Neuron (in vitro differentiated cells): Measurements from ENCODE around the gene TSPAN17.

Experiments used
- H2AFZ ChIP-seq: one replicate; pipeline ENCODE4 v1.6.1; 2013; ENCODE audit warnings: low read depth, mild to moderate bottlenecking, inconsistent platforms, low read length, moderate library complexity
- H3K27me3 ChIP-seq: one replicate; pipeline ENCODE4 v1.6.1; 2013; ENCODE audit warnings: low read length; ENCODE audit not compliant: insufficient read depth
- H3K36me3 ChIP-seq: one replicate; pipeline ENCODE4 v1.6.1; 2013; ENCODE audit warnings: low read length; ENCODE audit not compliant: insufficient read depth
- H3K4me1 ChIP-seq: one replicate; pipeline ENCODE4 v1.6.1; 2013; ENCODE audit warnings: low read length; ENCODE audit not compliant: insufficient read depth
- H3K4me3 ChIP-seq: 2 replicates; pipeline ENCODE4 v1.5.1; 2013; ENCODE audit warnings: mild to moderate bottlenecking, low read length, moderate library complexity
- H3K9me3 ChIP-seq: one replicate; pipeline ENCODE4 v1.6.1; 2013; ENCODE audit warnings: low read length

TSPAN17 gene

DNA sequence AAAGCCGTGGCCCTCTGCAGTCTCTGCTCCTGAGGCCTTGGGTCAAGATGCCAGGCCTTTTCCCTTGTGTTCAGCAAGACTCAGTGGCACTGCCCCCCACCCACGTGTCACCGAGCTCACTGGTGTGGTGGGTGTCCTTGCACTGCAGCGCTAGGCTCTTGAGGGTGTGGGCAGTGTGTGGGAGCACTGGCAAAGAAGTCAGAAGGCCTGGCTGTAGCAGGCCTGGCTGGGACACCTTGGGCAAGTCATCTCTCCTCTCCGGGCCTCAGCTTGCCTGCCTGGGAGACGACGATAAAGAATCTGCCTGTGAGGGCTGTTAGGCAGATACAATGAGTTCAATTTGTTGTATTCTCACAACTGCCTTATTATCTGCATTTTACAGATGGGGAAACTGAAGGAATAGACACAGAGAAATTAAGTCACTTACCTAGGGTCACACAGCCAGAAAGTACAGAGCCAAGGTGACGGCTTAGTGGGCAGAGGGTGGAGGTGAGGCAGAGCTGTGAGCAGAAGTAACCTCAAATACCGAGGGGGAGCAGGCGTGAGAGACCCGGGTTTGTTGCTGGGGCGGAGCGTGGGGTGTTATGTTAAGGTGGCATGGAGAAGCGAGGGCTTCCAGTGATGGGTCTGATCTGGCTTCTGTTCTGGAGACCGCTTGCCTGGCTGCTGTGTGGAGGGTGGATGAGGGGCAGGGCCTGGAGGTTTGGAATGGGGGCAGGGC, 1.4 kb downstream of the TSPAN17 start:
- peaks cover 10% of the 10 kb centered on the region for H3K36me3 ChIP-seq
- peaks cover 8% of the 10 kb centered on the region for H3K4me1 ChIP-seq
- peak overlapping the region; percentile 94 for H3K4me3 ChIP-seq
- peaks cover 14% of the 10 kb centered on the region for H3K27me3 ChIP-seq
- H2AFZ ChIP-seq = no peak overlapping the region
- H3K9me3 ChIP-seq = no peaks in the 10 kb centered on the region

DNA sequence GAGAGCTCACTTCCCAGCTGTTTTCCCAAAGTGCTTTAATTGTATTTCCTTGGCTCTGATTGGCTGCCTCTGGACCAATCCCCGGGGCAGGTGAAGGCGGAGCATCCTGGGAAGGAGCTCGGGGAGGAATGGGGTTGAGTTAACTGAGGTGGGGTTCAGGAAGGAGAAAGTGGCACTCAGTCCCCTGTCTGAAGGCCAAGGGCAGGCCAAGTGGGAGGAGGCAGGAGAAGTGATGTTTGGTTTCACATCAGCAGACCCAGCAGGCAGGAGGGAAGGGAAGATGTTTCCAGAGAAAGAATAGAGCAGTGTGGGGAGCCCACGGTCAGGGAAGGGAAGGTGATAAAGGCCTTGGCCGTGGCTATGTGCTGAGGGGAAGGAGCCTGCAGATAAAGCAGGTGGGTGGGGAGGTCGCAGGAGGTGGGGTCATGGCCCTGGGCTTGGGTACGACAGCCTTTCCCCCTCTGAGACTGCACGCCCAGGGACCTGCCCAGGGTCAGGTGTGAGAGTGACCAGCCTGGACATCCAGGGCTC, 3.1 kb downstream of the TSPAN17 start:
- no peak overlapping the region for H2AFZ ChIP-seq
- peaks cover 8% of the 10 kb centered on the region for H3K4me1 ChIP-seq
- H3K27me3 ChIP-seq = peaks cover 2% of the 10 kb centered on the region
- H3K9me3 ChIP-seq = no peaks in the 10 kb centered on the region
- no peak overlapping the region for H3K4me3 ChIP-seq
- H3K36me3 ChIP-seq = peaks cover 17% of the 10 kb centered on the region

- Histone ChIP-seq H2AFZ (no peak overlapping the region), H3K36me3 (peaks cover 17% of the 10 kb centered on the region), H3K4me3 (no peak overlapping the region), H3K4me1 (peaks cover 8% of the 10 kb centered on the region), H3K9me3 (no peaks in the 10 kb centered on the region), H3K27me3 (no peaks in the 10 kb centered on the region)
Observed at GRCh38 chr5:176651472-176651980, 4.2 kb downstream of the TSPAN17 start.

DNA sequence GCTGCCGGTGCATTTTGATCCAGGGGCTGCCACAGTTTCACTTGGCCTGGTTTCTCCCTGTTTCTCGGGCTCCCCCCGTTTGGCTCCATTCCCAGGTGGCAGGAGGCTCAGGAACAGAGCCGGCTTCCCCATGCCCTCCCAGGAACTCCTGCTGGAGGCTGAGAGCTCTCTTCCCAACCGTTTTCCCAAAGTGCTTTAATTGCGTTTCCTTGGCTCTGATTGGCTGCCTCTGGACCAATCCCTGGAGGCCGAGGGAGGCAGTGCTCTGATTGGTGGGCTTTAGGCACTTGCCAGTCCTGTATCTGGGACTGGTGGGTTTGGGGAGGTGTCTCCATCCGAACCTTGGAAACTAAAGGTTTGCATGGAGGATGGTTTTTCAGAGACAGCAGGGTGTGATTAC, 4.9 kb downstream of the TSPAN17 start:
- Histone ChIP-seq H3K4me1 (peaks cover 8% of the 10 kb centered on the region), H2AFZ (no peak overlapping the region), H3K27me3 (no peaks in the 10 kb centered on the region), H3K9me3 (no peaks in the 10 kb centered on the region), H3K4me3 (no peak overlapping the region), H3K36me3 (peaks cover 17% of the 10 kb centered on the region)

DNA sequence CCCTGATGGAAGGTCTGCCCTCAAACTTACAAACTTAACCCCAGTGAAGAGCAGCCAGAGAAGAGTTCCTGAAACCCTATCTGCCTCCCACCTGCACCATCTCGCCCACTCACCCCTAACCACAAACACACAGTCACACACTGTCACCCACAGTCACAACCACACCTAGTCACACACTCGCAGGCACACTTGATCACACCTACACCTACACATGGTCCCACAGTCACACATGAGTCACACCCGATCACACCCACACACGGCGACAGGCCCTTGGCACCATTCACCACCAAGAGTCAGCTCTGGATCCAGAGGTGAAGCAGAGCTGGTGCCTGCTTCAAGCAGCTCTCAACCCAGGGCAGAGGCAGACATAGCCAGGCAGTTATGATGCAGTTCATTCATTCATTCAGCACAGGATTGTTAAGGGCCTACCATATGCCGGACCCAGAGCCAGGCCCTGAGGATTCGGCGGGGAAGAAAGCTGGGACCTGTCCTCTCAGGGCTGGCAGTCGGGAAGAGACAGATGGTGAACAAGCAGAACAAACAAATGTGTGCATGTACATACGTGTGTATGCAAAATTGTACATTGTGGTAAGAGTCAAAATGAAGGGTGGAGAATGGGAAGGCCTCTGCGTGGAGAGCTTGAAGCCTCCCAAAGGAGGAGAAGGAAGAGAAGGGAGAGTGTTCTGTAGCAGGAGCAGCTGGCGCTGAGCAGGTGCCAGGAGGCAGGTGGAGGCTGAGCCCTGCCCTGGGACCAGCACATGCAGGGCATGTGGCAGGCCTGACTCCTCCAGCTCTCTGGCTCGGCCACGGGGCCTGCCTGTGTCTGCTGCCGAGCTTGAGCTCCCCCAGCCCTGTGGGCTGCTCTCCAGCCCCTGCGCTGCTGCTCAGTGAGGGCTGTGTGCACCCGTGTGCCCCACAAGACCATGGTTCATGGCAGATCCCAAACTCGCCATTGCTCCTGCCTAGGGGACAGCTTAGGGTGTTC, 6.4 kb downstream of the TSPAN17 start:
- peaks cover 17% of the 10 kb centered on the region for H3K36me3 ChIP-seq
- no peaks in the 10 kb centered on the region for H3K9me3 ChIP-seq
- H2AFZ ChIP-seq = no peak overlapping the region
- H3K4me1 ChIP-seq = peaks cover 2% of the 10 kb centered on the region
- H3K4me3 ChIP-seq = no peak overlapping the region
- H3K27me3 ChIP-seq = no peaks in the 10 kb centered on the region

- Histone ChIP-seq H3K9me3 (no peaks in the 10 kb centered on the region), H3K4me1 (no peaks in the 10 kb centered on the region), H2AFZ (no peak overlapping the region), H3K36me3 (peaks cover 17% of the 10 kb centered on the region), H3K4me3 (no peak overlapping the region), H3K27me3 (no peaks in the 10 kb centered on the region)
Observed at GRCh38 chr5:176654856-176655255, 7.6 kb downstream of the TSPAN17 start.

- no peaks in the 10 kb centered on the region for H3K9me3 ChIP-seq
- peaks cover 17% of the 10 kb centered on the region for H3K36me3 ChIP-seq
- no peaks in the 10 kb centered on the region for H3K4me1 ChIP-seq
- no peak overlapping the region for H2AFZ ChIP-seq
- no peak overlapping the region for H3K4me3 ChIP-seq
- no peaks in the 10 kb centered on the region for H3K27me3 ChIP-seq
Observed at GRCh38 chr5:176656467-176656990, 9.2 kb downstream of the TSPAN17 start.

GRCh38 chr5:176658007-176658599, 10.8 kb downstream of the TSPAN17 start:
- Histone ChIP-seq H2AFZ (no peak overlapping the region), H3K4me3 (no peak overlapping the region), H3K4me1 (no peaks in the 10 kb centered on the region), H3K9me3 (no peaks in the 10 kb centered on the region), H3K36me3 (peaks cover 13% of the 10 kb centered on the region), H3K27me3 (no peaks in the 10 kb centered on the region)

DNA sequence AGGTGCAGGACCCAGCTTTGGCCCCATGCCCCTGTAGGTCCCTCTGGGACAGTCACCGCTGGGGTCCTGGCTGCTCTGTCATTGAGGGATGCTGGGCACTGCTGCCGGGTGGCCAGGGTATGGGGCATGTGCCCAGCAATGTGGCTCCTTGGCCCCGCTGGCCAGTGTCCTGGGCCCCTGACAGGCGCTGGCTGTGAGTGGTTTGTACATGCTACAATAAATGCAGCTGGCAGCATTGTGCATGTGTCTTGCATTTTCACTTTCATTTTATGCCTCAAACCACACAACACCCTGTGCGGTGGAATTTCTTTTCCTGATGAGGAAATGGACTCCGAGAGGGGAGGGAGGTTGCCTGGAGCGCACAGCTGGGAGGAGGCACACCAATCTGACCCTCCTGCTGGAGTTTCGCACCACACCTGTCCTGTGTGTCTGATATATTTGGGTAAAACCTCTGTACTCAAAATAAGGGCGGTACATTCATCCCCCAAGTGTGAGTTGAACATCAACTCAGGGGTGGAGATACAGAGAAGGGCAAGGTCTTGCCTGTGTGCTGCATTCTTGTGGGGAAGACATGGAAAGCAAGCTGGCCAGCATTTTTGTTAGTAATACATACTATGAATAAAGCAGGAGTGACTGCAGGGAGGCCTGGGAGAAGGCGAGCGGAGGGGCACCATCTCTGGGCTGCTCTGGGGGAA, 11.7 kb downstream of the TSPAN17 start:
- H3K9me3 ChIP-seq = no peaks in the 10 kb centered on the region
- no peak overlapping the region for H2AFZ ChIP-seq
- H3K27me3 ChIP-seq = no peaks in the 10 kb centered on the region
- H3K4me3 ChIP-seq = no peak overlapping the region
- no peaks in the 10 kb centered on the region for H3K4me1 ChIP-seq
- peaks cover 5% of the 10 kb centered on the region for H3K36me3 ChIP-seq

DNA sequence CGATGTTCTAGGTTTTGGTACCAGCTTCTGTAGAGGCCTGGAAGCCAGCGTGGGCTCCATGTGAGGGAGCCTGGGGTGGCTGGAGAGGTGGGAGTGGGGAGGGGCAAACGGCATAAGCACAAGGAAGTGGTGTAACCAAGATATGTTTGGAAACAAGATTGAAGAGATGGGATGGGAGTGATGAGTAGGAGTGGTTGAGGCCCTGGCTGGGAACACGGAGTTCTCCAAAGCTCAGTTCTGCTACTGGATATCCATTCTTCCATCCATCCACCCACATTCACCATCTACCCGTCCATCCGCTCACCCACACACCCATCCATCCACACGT, 12.2 kb downstream of the TSPAN17 start:
- H3K4me3 ChIP-seq = no peak overlapping the region
- no peaks in the 10 kb centered on the region for H3K9me3 ChIP-seq
- peaks cover 4% of the 10 kb centered on the region for H3K27me3 ChIP-seq
- no peak overlapping the region for H2AFZ ChIP-seq
- H3K4me1 ChIP-seq = no peaks in the 10 kb centered on the region
- H3K36me3 ChIP-seq = peaks cover 5% of the 10 kb centered on the region

DNA sequence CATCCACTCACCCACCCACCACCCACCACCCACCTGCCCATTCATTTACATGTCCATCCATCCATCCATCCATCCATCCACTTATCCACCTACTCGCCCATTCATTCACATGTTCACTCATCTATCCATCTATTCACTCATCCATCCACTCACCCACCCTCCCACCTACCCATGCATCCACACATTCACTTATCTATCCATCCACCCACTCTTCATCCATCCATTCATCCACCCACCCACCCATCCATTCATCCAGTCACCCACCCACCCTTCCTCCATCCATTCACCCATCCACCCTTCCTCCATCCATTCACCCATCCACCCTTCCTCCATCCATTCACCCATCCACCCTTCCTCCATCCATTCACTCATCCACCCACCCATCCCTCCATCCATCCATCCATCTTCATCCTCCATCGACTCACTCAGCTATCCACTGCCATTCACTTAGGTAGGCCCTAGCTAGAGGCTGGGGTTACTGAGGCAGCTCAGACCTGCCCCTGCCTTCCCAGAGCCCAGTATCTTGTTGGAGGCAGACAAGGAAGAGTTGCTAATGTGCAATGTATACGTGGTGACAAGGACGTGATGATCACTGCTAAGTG, 12.7 kb downstream of the TSPAN17 start:
- no peaks in the 10 kb centered on the region for H3K9me3 ChIP-seq
- no peak overlapping the region for H2AFZ ChIP-seq
- H3K27me3 ChIP-seq = peaks cover 6% of the 10 kb centered on the region
- H3K36me3 ChIP-seq = peaks cover 4% of the 10 kb centered on the region
- H3K4me3 ChIP-seq = no peak overlapping the region
- no peaks in the 10 kb centered on the region for H3K4me1 ChIP-seq

DNA sequence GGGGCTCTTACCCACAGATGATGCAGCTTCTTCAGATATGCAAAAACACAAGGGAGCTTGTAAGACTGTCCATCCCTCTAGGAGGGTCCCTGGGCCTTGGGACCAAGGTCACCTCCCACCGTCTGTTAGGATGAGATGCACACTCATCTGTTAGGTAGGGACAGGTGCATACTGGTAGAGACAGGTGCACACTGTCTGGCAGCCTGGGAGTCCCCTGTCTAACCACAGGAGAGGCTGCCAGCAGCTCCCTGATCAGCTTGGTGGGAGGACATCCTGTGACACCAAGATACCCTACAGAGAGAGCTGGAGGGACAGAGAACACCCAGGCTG, 13.2 kb downstream of the TSPAN17 start:
- no peak overlapping the region for H2AFZ ChIP-seq
- H3K9me3 ChIP-seq = no peaks in the 10 kb centered on the region
- no peaks in the 10 kb centered on the region for H3K36me3 ChIP-seq
- no peak overlapping the region for H3K4me3 ChIP-seq
- H3K4me1 ChIP-seq = no peaks in the 10 kb centered on the region
- H3K27me3 ChIP-seq = peaks cover 12% of the 10 kb centered on the region
